ENCODE results near the gene TMEM191C. TPM values are rescaled to one million over a fixed set of nuclear protein-coding genes. Genes with fewer than 3 reads are reported as not detected.
"Not testable (repeated sequence)": the region's sequence is repeated elsewhere in the genome, so short reads cannot be mapped to it uniquely, and the experiment has no call there.

TMEM191C gene
- under 1 TPM; 0.64 to 0.70 TPM for total RNA-seq
- 2.2 TPM for polyA plus RNA-seq

GRCh38 chr22:21467337-21468193 lies at the start of gene TMEM191C:
Gene TMEM191C, plus strand, starts transcription at chr22:21467387. Its CDS starts 73 bp downstream, at chr22:21467460.
- H3K36me3 Mint-ChIP-seq; H3K27me3 Mint-ChIP-seq; POLR2A ChIA-PET; H3K4me3 ChIP-seq (ENCODE audit: low read length); H3K4me1 Mint-ChIP-seq; H3K4me1 ChIP-seq (ENCODE audit: insufficient read depth, low read length); H3K36me3 ChIP-seq (ENCODE audit: insufficient read depth, low read length); H3K9me3 Mint-ChIP-seq; CTCF ChIA-PET; H3K9me3 ChIP-seq (ENCODE audit: low read length); H3K27me3 ChIP-seq (ENCODE audit: insufficient read depth, low read length, poor library complexity, severe bottlenecking): not testable (repeated sequence)
- Mint-ChIP-seq H3K4me3 (peak within 1 kb of the TSS; percentile 86 to 99 (median 93)), H3K27ac (peak within 1 kb of the TSS; percentile 83 to 99 (median 96))
- H3K27ac ChIP-seq (ENCODE audit: low read depth, low read length) = peak within 1 kb of the TSS; percentile 43
- DNase-seq = peak in 1 of 5 donors; percentile 26

- H3K4me3 ChIP-seq (ENCODE audit: low read length); POLR2A ChIA-PET; H3K4me1 ChIP-seq (ENCODE audit: insufficient read depth, low read length); CTCF ChIA-PET; H3K27me3 Mint-ChIP-seq; H3K27me3 ChIP-seq (ENCODE audit: insufficient read depth, low read length, poor library complexity, severe bottlenecking); H3K36me3 ChIP-seq (ENCODE audit: insufficient read depth, low read length); H3K4me1 Mint-ChIP-seq; H3K27ac ChIP-seq (ENCODE audit: low read depth, low read length); H3K9me3 Mint-ChIP-seq; H3K9me3 ChIP-seq (ENCODE audit: low read length); H3K36me3 Mint-ChIP-seq: not testable (repeated sequence)
- Mint-ChIP-seq H3K27ac (peak overlapping the region in 1 of 8 donors; percentile 47), H3K4me3 (peak overlapping the region in 5 of 7 donors; percentile 50 to 75 (median 53))
- peak in 2 of 5 donors; percentile 18 to 48 for DNase-seq
Measured at GRCh38 chr22:21417853-21418252, 49.3 kb upstream of the TMEM191C start.

- H3K36me3 ChIP-seq (ENCODE audit: insufficient read depth, low read length); POLR2A ChIA-PET; CTCF ChIA-PET; H3K9me3 Mint-ChIP-seq; H3K36me3 Mint-ChIP-seq; H3K4me1 ChIP-seq (ENCODE audit: insufficient read depth, low read length); H3K9me3 ChIP-seq (ENCODE audit: low read length); H3K4me3 Mint-ChIP-seq; H3K27me3 ChIP-seq (ENCODE audit: insufficient read depth, low read length, poor library complexity, severe bottlenecking); H3K27me3 Mint-ChIP-seq; H3K4me1 Mint-ChIP-seq; H3K27ac ChIP-seq (ENCODE audit: low read depth, low read length); H3K27ac Mint-ChIP-seq; H3K4me3 ChIP-seq (ENCODE audit: low read length): not testable (repeated sequence)
- DNase-seq = peak in 1 of 5 donors; percentile 34
Measured at GRCh38 chr22:21418974-21419638, 48.1 kb upstream of the TMEM191C start.

GRCh38 chr22:21420180-21420763 lies 46.9 kb upstream of the TMEM191C start:
- H3K4me1 Mint-ChIP-seq; H3K36me3 Mint-ChIP-seq; H3K9me3 ChIP-seq (ENCODE audit: low read length); H3K4me1 ChIP-seq (ENCODE audit: insufficient read depth, low read length); CTCF ChIA-PET; H3K27me3 ChIP-seq (ENCODE audit: insufficient read depth, low read length, poor library complexity, severe bottlenecking); H3K27ac ChIP-seq (ENCODE audit: low read depth, low read length); H3K4me3 ChIP-seq (ENCODE audit: low read length); H3K27me3 Mint-ChIP-seq; H3K36me3 ChIP-seq (ENCODE audit: insufficient read depth, low read length); H3K9me3 Mint-ChIP-seq; H3K27ac Mint-ChIP-seq; H3K4me3 Mint-ChIP-seq; POLR2A ChIA-PET: not testable (repeated sequence)
- peak in 2 of 5 donors; percentile 7 to 30 for DNase-seq

- POLR2A ChIA-PET; H3K9me3 ChIP-seq (ENCODE audit: low read length); H3K4me3 Mint-ChIP-seq; DNase-seq; H3K27me3 Mint-ChIP-seq; H3K36me3 ChIP-seq (ENCODE audit: insufficient read depth, low read length); H3K4me1 ChIP-seq (ENCODE audit: insufficient read depth, low read length); H3K27me3 ChIP-seq (ENCODE audit: insufficient read depth, low read length, poor library complexity, severe bottlenecking); H3K27ac ChIP-seq (ENCODE audit: low read depth, low read length); H3K4me1 Mint-ChIP-seq; H3K4me3 ChIP-seq (ENCODE audit: low read length); CTCF ChIA-PET; H3K27ac Mint-ChIP-seq; H3K9me3 Mint-ChIP-seq; H3K36me3 Mint-ChIP-seq: not testable (repeated sequence)
Measured at GRCh38 chr22:21424084-21424709, 43.0 kb upstream of the TMEM191C start.

GRCh38 chr22:21434378-21435233 lies 32.6 kb upstream of the TMEM191C start:
- H3K4me1 ChIP-seq (ENCODE audit: insufficient read depth, low read length); H3K27me3 Mint-ChIP-seq; H3K36me3 Mint-ChIP-seq; H3K4me3 Mint-ChIP-seq; H3K4me3 ChIP-seq (ENCODE audit: low read length); DNase-seq; H3K27ac ChIP-seq (ENCODE audit: low read depth, low read length); H3K36me3 ChIP-seq (ENCODE audit: insufficient read depth, low read length); CTCF ChIA-PET; H3K4me1 Mint-ChIP-seq; H3K27ac Mint-ChIP-seq; POLR2A ChIA-PET; H3K27me3 ChIP-seq (ENCODE audit: insufficient read depth, low read length, poor library complexity, severe bottlenecking); H3K9me3 Mint-ChIP-seq; H3K9me3 ChIP-seq (ENCODE audit: low read length): not testable (repeated sequence)

- H3K27me3 Mint-ChIP-seq; CTCF ChIA-PET; H3K36me3 ChIP-seq (ENCODE audit: insufficient read depth, low read length); H3K9me3 Mint-ChIP-seq; H3K4me1 ChIP-seq (ENCODE audit: insufficient read depth, low read length); H3K4me1 Mint-ChIP-seq; H3K27ac ChIP-seq (ENCODE audit: low read depth, low read length); H3K4me3 Mint-ChIP-seq; H3K27ac Mint-ChIP-seq; POLR2A ChIA-PET; H3K36me3 Mint-ChIP-seq; H3K9me3 ChIP-seq (ENCODE audit: low read length); DNase-seq; H3K4me3 ChIP-seq (ENCODE audit: low read length); H3K27me3 ChIP-seq (ENCODE audit: insufficient read depth, low read length, poor library complexity, severe bottlenecking): not testable (repeated sequence)
Measured at GRCh38 chr22:21435998-21436810, 31.0 kb upstream of the TMEM191C start.

All from CD8-positive, alpha-beta memory T cell (primary cell).